ENCODE measurements around the gene AHCYL1. TPM values are rescaled to one million over a fixed set of nuclear protein-coding genes. Genes with fewer than 3 reads are reported as not detected.

Gene AHCYL1
- total RNA-seq, 4 donors from 2014 or later: 82.6 to 102 (median 92.4) TPM

GRCh38 chr1:110070671-110071242 is 86.2 kb downstream of the AHCYL1 start, which contains the start of gene ALX3:
Gene ALX3, minus strand, starts transcription at chr1:110070672. Its CDS starts 60 bp downstream, at chr1:110070612.
- Histone ChIP-seq H3K4me1 (peaks cover 0 to 38% (median 16%) of the 10 kb centered on the region in 3 donors), H3K4me3 (peak within 1 kb of the TSS in 1 of 2 donors; percentile 39), H3K9me3 (peaks cover 0 to 8% (median 0%) of the 10 kb centered on the region in 3 donors), H3K27ac (no peak within 1 kb of the TSS), H3K36me3 (no peaks in the 10 kb centered on the region), H3K27me3 (peaks cover 86% of the 10 kb centered on the region)
- no CpG with 5 or more reads among the region's 27 CpGs for WGBS, 2 donors (ENCODE audit: low coverage in 1 of 2)
- ATAC-seq: no peak
- TF ChIP-seq POLR2A (IDR thresholded peaks at IDR 0.05): no peak
- TF ChIP-seq EP300 (IDR thresholded peaks at IDR 0.05): no peak
- TF ChIP-seq POLR2AphosphoS5 (IDR thresholded peaks at IDR 0.05): no peak
- TF ChIP-seq CTCF (IDR thresholded peaks at IDR 0.05): no peak

Other genes with a start within 250 kb of the AHCYL1 start
- gene GSTM3, start 243.7 kb upstream of the AHCYL1 start, total RNA-seq: 10 to 100 TPM; 70.1 to 90.9 (median 80.1) TPM
- gene EPS8L3, start 220.8 kb upstream of the AHCYL1 start, total RNA-seq: under 1 TPM in 1 of 4 donors, not detected in 3; 0.12 TPM
- 10 to 100 TPM; 29.6 to 50.8 (median 45.9) TPM for gene CSF1, start 73.9 kb upstream of the AHCYL1 start, total RNA-seq
- 10 to 100 TPM; 29.3 to 46.9 (median 35.9) TPM for gene STRIP1, start 49.9 kb downstream of the AHCYL1 start, total RNA-seq
- not detected for gene ALX3, start 85.9 kb downstream of the AHCYL1 start, total RNA-seq
- under 1 TPM in 2 of 4 donors, not detected in 2; 0.27 to 0.67 TPM for gene UBL4B, start 127.7 kb downstream of the AHCYL1 start, total RNA-seq
- 1 to 10 TPM in 2 of 4 donors, under 1 TPM in 2; under 0.01 to 1.7 (median 0.91) TPM for gene SLC6A17, start 165.7 kb downstream of the AHCYL1 start, total RNA-seq
- gene KCNC4, start 225.5 kb downstream of the AHCYL1 start, total RNA-seq: 10 to 100 TPM in 3 of 4 donors, 1 to 10 TPM in 1; 9.0 to 16.0 (median 13.4) TPM